ENCODE data around the gene COX8C.

- TF ChIP-seq CTCF (IDR thresholded peaks at IDR 0.05): no peak
- no peak for TF ChIP-seq POLR2A (IDR thresholded peaks at IDR 0.05)
These were observed 31.4 kb upstream of the COX8C start for GRCh38 chr14:93315575-93315974.

All from testis (tissue), 2 donors.